ENCODE measurements around the gene SLC27A5. TPM values are rescaled to one million over a fixed set of nuclear protein-coding genes. Genes with fewer than 3 reads are reported as not detected.

Gene SLC27A5
- total and polyA plus RNA-seq, 2 of the 13 experiments (the other 11 are each of a cell fraction or from before 2014, with no cell fraction given) = 30.3 to 40.2 TPM

- TF ChIP-seq SRSF4 (IDR thresholded peaks at IDR 0.05; ENCODE audit: low read depth, low read length, poor library complexity, severe bottlenecking) (no peak), ZNF329 (CRISPR knock-in tag; IDR thresholded peaks at IDR 0.05; ENCODE audit: low read depth) (no peak), CREB1 (IDR thresholded peaks at IDR 0.05) (no peak), CREB1 (CRISPR knock-in tag; IDR thresholded peaks at IDR 0.05) (no peak), ZNF276 (CRISPR knock-in tag; IDR thresholded peaks at IDR 0.05; ENCODE audit: low read depth) (no peak), IRF2 (CRISPR knock-in tag; IDR thresholded peaks at IDR 0.05) (no peak), JARID2 (CRISPR knock-in tag; IDR thresholded peaks at IDR 0.05; ENCODE audit: insufficient replicate concordance) (no peak), ZMAT5 (CRISPR knock-in tag; IDR thresholded peaks at IDR 0.05; ENCODE audit: borderline replicate concordance, low read depth) (no peak), NAIF1 (CRISPR knock-in tag; IDR thresholded peaks at IDR 0.05; ENCODE audit: borderline replicate concordance) (0 out of 2 replicates have a peak, but pooled peaks have one; percentile 6), FOXM1 (CRISPR knock-in tag; IDR thresholded peaks at IDR 0.05) (no peak), SIX4 (CRISPR knock-in tag; IDR thresholded peaks at IDR 0.05) (no peak), ZNF296 (CRISPR knock-in tag; conservative IDR thresholded peaks at IDR 0.05) (0 out of 2 replicates have a peak, but pooled peaks have one; percentile 13), GABPA (IDR thresholded peaks at IDR 0.05; ENCODE audit: low read depth, low read length) (peak; percentile 25; the same call in 1 of the 2 replicates), GABPA (CRISPR knock-in tag; IDR thresholded peaks at IDR 0.05; ENCODE audit: low read depth) (peak; percentile 70), BRD4 (CRISPR knock-in tag; IDR thresholded peaks at IDR 0.05) (0 out of 2 replicates have a peak, but pooled peaks have one; percentile 2), ZNF816 (CRISPR knock-in tag; IDR thresholded peaks at IDR 0.05; ENCODE audit: borderline replicate concordance) (no peak), XBP1 (CRISPR knock-in tag; IDR thresholded peaks at IDR 0.05) (no peak), CBX1 (IDR thresholded peaks at IDR 0.05; ENCODE audit: low read depth) (peak; percentile 25), RNF219 (CRISPR knock-in tag; IDR thresholded peaks at IDR 0.05) (no peak), POLR2G (IDR thresholded peaks at IDR 0.05; ENCODE audit: low read depth, low read length) (0 out of 2 replicates have a peak, but pooled peaks have one; percentile 15), ZNF609 (CRISPR knock-in tag; IDR thresholded peaks at IDR 0.05; ENCODE audit: borderline replicate concordance) (no peak), POLR2A (IDR thresholded peaks at IDR 0.05; ENCODE audit: insufficient read depth in 1 of 2, low read depth in 2 of 2, low read length in 2 of 2) (peak in 1 of 2 experiments; percentile 16; a peak in 1 of 4 replicates), ZNF746 (CRISPR knock-in tag; IDR thresholded peaks at IDR 0.05) (no peak), PAWR (CRISPR knock-in tag; IDR thresholded peaks at IDR 0.05; ENCODE audit: borderline replicate concordance) (no peak)
Measured at GRCh38 chr19:58519087-58519354, 7.2 kb upstream of the SLC27A5 start (continued).

All from HepG2 (cell line).